ENCODE data around the gene MAIP1.

DNA sequence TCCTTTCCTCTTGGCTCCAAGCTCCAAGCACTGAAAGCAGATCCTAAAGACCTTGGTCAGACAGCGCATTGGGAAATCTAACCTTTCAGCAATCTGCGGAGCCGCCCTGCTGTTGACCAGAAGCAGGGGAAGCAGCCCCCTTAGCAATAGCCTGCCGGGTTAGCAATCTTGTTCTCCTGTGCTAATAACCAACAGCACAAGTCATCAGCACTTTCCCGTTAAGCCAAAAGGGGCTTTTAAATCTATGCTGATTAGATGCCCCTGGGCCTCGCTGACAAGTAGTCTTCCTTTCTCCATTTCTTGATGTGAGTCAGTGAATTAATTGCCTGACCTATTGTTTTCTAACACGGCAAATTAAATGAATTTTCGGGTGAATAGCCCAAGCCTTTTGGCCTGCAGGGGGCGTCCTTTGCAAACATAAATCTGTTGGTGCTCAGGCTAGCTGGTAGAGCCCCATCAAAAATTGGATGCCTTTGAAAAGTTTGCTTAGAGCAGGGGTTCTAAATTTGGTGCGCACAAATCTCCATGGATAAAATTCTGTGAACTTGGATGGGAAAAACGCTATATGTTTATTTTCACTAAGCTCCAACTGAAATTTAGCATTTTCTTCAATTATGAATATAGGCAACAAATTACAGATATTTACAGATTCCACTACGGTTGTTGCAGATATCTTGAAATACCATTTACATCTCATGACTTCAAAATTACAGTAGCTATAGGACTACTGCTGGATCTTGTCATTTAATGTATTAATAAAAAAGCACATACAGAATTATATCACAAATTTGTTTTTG is 24.6 kb downstream of the MAIP1 start:
- TF ChIP-seq, protein P1, sequence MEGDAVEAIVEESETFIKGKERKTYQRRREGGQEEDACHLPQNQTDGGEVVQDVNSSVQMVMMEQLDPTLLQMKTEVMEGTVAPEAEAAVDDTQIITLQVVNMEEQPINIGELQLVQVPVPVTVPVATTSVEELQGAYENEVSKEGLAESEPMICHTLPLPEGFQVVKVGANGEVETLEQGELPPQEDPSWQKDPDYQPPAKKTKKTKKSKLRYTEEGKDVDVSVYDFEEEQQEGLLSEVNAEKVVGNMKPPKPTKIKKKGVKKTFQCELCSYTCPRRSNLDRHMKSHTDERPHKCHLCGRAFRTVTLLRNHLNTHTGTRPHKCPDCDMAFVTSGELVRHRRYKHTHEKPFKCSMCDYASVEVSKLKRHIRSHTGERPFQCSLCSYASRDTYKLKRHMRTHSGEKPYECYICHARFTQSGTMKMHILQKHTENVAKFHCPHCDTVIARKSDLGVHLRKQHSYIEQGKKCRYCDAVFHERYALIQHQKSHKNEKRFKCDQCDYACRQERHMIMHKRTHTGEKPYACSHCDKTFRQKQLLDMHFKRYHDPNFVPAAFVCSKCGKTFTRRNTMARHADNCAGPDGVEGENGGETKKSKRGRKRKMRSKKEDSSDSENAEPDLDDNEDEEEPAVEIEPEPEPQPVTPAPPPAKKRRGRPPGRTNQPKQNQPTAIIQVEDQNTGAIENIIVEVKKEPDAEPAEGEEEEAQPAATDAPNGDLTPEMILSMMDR (IDR thresholded peaks at IDR 0.05) = peak; percentile 98
- TF ChIP-seq TAF1 (IDR thresholded peaks at IDR 0.05; ENCODE audit: borderline replicate concordance, low read depth, low read length) = no peak
- no peak for TF ChIP-seq EZH2phosphoT487 (IDR thresholded peaks at IDR 0.05; ENCODE audit: borderline replicate concordance, low read depth)
- TF ChIP-seq RFX5 (IDR thresholded peaks at IDR 0.05; ENCODE audit: low read length) = no peak
- no peak for TF ChIP-seq TCF12 (IDR thresholded peaks at IDR 0.05)
- TF ChIP-seq MXI1 (IDR thresholded peaks at IDR 0.05; ENCODE audit: low read depth, low read length) = no peak
- 0 out of 4 replicates have a peak, but pooled peaks of 1 of the 2 experiments have one; percentile 3 for TF ChIP-seq EP300 (IDR thresholded peaks at IDR 0.05; ENCODE audit: borderline replicate concordance in 1 of 2, low read depth in 1 of 2, low read length in 1 of 2)
- no peak for TF ChIP-seq FOXM1 (IDR thresholded peaks at IDR 0.05; ENCODE audit: low read depth)
- TF ChIP-seq, protein P2, sequence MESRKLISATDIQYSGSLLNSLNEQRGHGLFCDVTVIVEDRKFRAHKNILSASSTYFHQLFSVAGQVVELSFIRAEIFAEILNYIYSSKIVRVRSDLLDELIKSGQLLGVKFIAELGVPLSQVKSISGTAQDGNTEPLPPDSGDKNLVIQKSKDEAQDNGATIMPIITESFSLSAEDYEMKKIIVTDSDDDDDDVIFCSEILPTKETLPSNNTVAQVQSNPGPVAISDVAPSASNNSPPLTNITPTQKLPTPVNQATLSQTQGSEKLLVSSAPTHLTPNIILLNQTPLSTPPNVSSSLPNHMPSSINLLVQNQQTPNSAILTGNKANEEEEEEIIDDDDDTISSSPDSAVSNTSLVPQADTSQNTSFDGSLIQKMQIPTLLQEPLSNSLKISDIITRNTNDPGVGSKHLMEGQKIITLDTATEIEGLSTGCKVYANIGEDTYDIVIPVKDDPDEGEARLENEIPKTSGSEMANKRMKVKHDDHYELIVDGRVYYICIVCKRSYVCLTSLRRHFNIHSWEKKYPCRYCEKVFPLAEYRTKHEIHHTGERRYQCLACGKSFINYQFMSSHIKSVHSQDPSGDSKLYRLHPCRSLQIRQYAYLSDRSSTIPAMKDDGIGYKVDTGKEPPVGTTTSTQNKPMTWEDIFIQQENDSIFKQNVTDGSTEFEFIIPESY (IDR thresholded peaks at IDR 0.05; ENCODE audit: borderline replicate concordance, low read depth) = no peak
- TF ChIP-seq SIN3A (IDR thresholded peaks at IDR 0.05; ENCODE audit: borderline replicate concordance, low read depth, low read length) = no peak
- TF ChIP-seq GABPA (IDR thresholded peaks at IDR 0.05; ENCODE audit: low read depth) = no peak
- TF ChIP-seq, protein P3, sequence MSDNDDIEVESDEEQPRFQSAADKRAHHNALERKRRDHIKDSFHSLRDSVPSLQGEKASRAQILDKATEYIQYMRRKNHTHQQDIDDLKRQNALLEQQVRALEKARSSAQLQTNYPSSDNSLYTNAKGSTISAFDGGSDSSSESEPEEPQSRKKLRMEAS (IDR thresholded peaks at IDR 0.05; ENCODE audit: low read depth) = no peak
- TF ChIP-seq, protein P4, sequence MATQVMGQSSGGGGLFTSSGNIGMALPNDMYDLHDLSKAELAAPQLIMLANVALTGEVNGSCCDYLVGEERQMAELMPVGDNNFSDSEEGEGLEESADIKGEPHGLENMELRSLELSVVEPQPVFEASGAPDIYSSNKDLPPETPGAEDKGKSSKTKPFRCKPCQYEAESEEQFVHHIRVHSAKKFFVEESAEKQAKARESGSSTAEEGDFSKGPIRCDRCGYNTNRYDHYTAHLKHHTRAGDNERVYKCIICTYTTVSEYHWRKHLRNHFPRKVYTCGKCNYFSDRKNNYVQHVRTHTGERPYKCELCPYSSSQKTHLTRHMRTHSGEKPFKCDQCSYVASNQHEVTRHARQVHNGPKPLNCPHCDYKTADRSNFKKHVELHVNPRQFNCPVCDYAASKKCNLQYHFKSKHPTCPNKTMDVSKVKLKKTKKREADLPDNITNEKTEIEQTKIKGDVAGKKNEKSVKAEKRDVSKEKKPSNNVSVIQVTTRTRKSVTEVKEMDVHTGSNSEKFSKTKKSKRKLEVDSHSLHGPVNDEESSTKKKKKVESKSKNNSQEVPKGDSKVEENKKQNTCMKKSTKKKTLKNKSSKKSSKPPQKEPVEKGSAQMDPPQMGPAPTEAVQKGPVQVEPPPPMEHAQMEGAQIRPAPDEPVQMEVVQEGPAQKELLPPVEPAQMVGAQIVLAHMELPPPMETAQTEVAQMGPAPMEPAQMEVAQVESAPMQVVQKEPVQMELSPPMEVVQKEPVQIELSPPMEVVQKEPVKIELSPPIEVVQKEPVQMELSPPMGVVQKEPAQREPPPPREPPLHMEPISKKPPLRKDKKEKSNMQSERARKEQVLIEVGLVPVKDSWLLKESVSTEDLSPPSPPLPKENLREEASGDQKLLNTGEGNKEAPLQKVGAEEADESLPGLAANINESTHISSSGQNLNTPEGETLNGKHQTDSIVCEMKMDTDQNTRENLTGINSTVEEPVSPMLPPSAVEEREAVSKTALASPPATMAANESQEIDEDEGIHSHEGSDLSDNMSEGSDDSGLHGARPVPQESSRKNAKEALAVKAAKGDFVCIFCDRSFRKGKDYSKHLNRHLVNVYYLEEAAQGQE (IDR thresholded peaks at IDR 0.05; ENCODE audit: low read depth, low read length) = no peak
- TF ChIP-seq MEF2A (IDR thresholded peaks at IDR 0.05; ENCODE audit: borderline replicate concordance, low read depth) = no peak
